Medulla oblongata (tissue), 1 donor: ENCODE data around the gene ANO7.

ENCODE experiments used
- DNase-seq: peaks from one replicate; pipeline ENCODE4 v3.0.0-alpha.2; 2015; ENCODE audit errors: extremely low spot score

The ANO7 gene

GRCh38 chr2:241273210-241274020 is 84.9 kb downstream of the ANO7 start:
- DNase-seq: no peak

- DNase-seq: no peak
Observed at GRCh38 chr2:241274127-241274526, 85.7 kb downstream of the ANO7 start.
